ENCODE measurements around the gene SMIM36. TPM values are rescaled to one million over a fixed set of nuclear protein-coding genes. Genes with fewer than 3 reads are reported as not detected.

Gene SMIM36
- total and polyA plus RNA-seq, 2 experiments from 2014 or later: not detected

- Mint-ChIP-seq H3K36me3 (ENCODE audit: low read depth) (no peaks in the 10 kb centered on the region), H3K4me1 (peaks cover 24% of the 10 kb centered on the region), H3K4me3 (no peak overlapping the region), H3K27me3 (ENCODE audit: insufficient read depth, low read depth, poor library complexity) (peaks cover 2% of the 10 kb centered on the region), H3K27ac (no peak overlapping the region), H3K9me3 (no peaks in the 10 kb centered on the region)
- Histone ChIP-seq H3K27ac (ENCODE audit: low read depth) (no peak overlapping the region), H3K9me2 (ENCODE audit: insufficient read depth) (no peaks in the 10 kb centered on the region), H3K27me3 (ENCODE audit: insufficient read depth) (no peaks in the 10 kb centered on the region), H3F3A (replicated peaks; ENCODE audit: low read depth) (no peaks in the 10 kb centered on the region), H3K4me1 (ENCODE audit: insufficient read depth) (peaks cover 17% of the 10 kb centered on the region; the same call in 1 of the 2 replicates), H3K4me3 (no peak overlapping the region), H3K4me2 (no peak overlapping the region), H3K79me2 (replicated peaks; ENCODE audit: insufficient read depth) (no peaks in the 10 kb centered on the region), H3K36me3 (ENCODE audit: insufficient read depth) (no peaks in the 10 kb centered on the region), H4K20me1 (replicated peaks; ENCODE audit: insufficient read depth) (no peaks in the 10 kb centered on the region), H2AFZ (no peak overlapping the region)
- TF ChIP-seq JUNB (IDR thresholded peaks at IDR 0.05; ENCODE audit: unreplicated experiment) (no peak), NANOG (IDR thresholded peaks at IDR 0.05; ENCODE audit: borderline replicate concordance) (no peak), STAT1 (IDR thresholded peaks at IDR 0.05; ENCODE audit: unreplicated experiment) (no peak), CREB1 (CRISPR knock-in tag; IDR thresholded peaks at IDR 0.05; ENCODE audit: low read depth) (no peak), EZH2phosphoT487 (IDR thresholded peaks at IDR 0.05; ENCODE audit: unreplicated experiment) (no peak), REST (IDR thresholded peaks at IDR 0.05; ENCODE audit: unreplicated experiment) (no peak), ZNF114 (CRISPR knock-in tag; IDR thresholded peaks at IDR 0.05) (no peak), EZH2 (IDR thresholded peaks at IDR 0.05; ENCODE audit: low read depth, unreplicated experiment) (no peak), POLR2AphosphoS5 (IDR thresholded peaks at IDR 0.05; ENCODE audit: low read depth) (no peak), ZNF462 (CRISPR knock-in tag; IDR thresholded peaks at IDR 0.05) (no peak), ZNF331 (CRISPR knock-in tag; IDR thresholded peaks at IDR 0.05; ENCODE audit: low read depth) (no peak)
- TF ChIP-seq, protein P1, sequence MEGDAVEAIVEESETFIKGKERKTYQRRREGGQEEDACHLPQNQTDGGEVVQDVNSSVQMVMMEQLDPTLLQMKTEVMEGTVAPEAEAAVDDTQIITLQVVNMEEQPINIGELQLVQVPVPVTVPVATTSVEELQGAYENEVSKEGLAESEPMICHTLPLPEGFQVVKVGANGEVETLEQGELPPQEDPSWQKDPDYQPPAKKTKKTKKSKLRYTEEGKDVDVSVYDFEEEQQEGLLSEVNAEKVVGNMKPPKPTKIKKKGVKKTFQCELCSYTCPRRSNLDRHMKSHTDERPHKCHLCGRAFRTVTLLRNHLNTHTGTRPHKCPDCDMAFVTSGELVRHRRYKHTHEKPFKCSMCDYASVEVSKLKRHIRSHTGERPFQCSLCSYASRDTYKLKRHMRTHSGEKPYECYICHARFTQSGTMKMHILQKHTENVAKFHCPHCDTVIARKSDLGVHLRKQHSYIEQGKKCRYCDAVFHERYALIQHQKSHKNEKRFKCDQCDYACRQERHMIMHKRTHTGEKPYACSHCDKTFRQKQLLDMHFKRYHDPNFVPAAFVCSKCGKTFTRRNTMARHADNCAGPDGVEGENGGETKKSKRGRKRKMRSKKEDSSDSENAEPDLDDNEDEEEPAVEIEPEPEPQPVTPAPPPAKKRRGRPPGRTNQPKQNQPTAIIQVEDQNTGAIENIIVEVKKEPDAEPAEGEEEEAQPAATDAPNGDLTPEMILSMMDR (conservative IDR thresholded peaks at IDR 0.05; ENCODE audit: low read depth in 2 of 2): no peak
- TF ChIP-seq, protein P2, sequence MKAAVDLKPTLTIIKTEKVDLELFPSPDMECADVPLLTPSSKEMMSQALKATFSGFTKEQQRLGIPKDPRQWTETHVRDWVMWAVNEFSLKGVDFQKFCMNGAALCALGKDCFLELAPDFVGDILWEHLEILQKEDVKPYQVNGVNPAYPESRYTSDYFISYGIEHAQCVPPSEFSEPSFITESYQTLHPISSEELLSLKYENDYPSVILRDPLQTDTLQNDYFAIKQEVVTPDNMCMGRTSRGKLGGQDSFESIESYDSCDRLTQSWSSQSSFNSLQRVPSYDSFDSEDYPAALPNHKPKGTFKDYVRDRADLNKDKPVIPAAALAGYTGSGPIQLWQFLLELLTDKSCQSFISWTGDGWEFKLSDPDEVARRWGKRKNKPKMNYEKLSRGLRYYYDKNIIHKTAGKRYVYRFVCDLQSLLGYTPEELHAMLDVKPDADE (IDR thresholded peaks at IDR 0.05): no peak
- DNase-seq (ENCODE audit: low spot score): no peak
- no peak for ATAC-seq
Measured at GRCh38 chr17:55450232-55450825, 60.9 kb downstream of the SMIM36 start.
